Stimulated activated CD4-positive, alpha-beta T cell treated with anti-CD3 and anti-CD28 coated beads, Interleukin-12 subunit alpha, Interleukin-12 subunit beta, amount 100 ng/mL, for 48 hours (primary cell): ENCODE measurements around the gene PARD3.

ENCODE experiments used
- DNase-seq, 3 donors: peaks; one replicate each; pipeline ENCODE4 v3.0.0-alpha.2; 2020; ENCODE audit warnings: low read depth in 2 of 3, low spot score in 1 of 3

Gene PARD3

DNA sequence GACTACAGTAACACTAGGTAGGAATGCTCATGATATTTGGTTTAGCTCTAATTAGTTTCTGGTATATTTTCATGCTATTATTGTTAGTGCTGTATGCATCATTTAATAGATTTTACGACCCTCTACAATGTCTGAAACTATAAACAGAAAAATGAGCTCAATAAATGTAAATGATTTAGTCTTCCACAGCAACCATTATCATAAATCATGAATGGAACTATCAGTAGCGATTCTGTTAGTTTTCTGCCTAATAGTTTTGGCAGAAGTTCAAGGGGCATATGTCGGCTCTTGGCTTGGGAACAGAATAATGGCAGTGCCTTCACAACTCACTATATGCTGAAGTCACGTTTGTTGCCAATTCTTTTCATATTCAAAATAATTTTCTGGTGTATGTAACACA is 494.8 kb downstream of the PARD3 start:
- DNase-seq, result no peak

DNA sequence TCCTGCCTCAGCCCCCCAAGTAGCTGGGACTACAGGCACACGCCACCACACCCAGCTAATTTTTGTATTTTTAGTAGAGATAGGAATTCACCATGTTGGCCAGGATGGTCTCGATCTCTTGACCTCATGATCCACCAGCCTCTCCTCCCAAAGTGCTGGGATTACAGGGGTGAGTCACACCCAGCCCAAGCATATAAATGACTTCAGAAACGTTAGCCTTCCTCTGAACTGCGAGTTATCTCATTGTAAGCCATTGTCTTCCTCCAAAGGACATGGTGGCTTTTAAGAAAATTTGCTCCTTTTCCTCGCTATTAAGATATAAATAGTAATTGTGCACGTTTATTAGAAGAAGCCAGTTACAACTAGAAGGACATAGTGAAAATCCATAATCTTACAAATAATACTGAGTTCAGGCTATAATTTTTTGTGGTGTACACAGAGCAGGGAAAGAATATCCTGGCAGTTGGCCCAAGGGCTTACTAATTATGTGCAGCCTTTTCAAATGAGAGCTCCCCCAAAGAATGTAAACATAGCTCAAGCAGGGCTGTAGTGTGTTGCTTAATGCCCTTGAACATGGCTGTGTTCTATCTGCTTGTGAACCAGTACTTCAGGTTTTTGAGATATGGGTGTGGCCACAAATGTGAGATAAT is 495.8 kb downstream of the PARD3 start:
- DNase-seq, result no peak

DNA sequence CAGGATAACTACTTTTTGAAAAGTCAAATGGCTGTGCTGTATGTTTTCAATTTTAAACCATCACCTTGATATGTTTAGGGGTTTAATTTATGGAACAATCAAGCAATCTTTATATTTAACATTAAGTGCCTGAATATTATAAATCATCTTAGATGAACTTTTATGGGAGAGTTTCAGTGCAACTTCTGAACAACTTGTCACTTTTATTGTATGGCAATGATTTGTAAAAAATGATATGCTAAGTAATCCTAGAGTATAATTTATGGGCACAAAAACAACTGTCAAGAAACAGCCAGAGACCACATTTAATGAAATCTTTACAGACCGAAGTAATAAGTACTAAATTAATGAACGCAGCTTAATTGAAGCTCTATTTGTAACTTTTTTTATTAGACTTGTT is 498.9 kb downstream of the PARD3 start:
- DNase-seq, result no peak

DNA sequence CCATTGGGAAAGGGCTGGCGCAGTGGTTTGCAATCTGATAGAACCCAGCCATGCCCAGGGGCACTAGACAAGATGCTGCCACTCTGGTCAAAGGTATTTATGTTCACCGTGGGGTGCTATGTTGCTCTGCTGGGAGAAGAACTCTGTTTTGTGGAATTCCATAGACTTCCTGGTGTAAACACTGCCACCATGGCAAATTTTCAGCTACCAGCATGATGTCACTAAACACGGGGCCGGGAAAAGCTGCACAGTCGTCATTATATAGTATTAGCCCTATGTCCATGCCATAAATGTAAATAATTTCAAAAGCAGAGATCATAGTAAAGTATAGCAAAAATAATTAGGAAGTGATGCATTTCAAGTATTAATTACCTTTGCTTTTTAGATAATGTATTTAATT is 500.6 kb downstream of the PARD3 start:
- no peak for DNase-seq

DNA sequence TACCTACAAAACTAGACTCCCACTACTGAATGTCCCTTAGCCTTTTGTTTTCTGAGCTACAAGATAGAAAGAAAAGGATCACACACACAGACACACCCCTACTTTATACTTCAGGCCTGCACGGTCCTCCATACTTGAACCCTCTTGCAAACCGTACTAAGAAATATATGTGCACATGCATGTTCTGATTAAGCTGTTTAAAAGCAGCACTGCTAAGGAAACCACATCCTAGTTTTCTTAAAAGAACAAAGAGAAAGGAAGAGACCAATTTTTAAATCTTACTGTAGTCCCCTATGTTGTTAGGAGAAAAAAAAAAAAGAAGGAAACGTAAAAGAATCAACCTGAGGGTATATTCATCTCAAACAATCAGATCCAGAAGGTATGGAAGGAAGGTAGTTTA is 501.2 kb downstream of the PARD3 start:
- DNase-seq, result no peak

DNA sequence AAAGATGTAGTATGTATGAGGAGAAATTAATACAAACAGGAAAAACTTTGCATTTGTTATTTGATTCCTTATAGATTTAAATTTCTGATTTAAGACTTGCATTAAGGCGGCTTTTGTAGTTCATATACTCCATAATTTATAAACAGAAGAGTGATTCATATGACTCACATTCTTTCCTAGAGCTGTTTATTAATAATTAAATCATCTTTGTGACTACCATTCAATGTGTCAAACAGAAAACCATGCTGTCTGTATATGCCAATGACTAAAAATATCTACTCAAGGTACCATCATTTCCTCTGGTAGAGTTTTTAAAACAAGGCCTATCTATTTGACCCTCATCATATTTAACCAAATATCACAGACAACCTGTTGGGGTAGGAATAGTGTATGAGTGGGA is 501.7 kb downstream of the PARD3 start:
- DNase-seq, result no peak

DNA sequence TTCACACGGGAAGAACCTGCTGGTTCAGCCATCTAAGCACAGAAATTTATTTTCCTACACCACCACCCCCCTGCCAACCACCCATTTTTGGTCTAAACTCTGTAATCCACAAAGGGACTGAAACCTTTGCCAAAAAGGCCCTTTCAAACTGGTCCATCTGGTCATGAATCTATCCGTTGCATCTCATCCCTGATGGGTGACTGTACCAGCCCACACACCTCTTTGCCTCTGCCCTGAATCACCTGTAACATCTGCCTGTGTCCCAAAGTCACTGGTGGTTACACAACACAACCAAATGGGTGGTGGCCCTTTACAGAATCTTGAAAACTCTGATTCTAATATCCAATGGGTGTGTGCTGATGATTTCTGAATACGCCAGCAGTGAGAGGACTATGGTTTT is 503.4 kb downstream of the PARD3 start:
- no peak for DNase-seq

DNA sequence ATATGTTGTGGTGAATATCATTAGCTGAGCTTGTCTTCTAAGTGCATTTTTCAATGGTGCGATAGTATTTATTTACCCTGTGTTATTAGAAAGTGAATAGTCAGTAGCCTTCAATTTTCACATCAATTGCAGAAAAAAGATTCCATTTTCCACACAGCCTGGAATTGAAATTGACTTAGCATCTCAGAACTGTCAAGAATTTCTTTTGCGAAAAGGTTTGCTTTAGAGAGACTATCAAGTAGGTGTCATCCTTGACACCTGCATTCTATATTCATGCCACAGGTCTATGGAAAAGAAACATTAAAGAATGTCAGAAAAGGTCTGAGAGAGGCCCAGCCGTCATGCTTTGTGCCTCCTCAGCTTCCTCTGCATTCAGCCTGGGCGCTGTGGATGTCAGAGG is 504.9 kb downstream of the PARD3 start:
- no peak for DNase-seq

DNA sequence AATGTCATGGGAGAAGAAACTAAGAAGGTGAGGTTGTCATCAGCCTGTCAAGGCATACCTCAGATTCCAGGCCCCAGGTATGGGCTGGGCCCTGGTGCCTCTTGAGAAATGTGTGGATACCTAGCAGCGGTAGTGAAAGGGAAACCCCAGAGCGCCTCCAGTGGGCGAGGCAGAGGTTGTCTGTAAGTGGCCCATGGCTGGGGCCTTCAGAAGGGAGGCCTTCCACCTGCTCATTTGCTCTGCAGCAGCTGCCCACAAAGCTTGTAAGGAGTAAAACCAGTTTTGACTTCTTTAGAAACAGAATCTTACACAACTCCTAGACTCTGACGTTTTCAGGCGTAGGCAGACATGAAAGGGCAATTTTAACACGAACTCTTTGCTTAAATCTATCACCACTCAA is 509.9 kb downstream of the PARD3 start:
- DNase-seq, result no peak

DNA sequence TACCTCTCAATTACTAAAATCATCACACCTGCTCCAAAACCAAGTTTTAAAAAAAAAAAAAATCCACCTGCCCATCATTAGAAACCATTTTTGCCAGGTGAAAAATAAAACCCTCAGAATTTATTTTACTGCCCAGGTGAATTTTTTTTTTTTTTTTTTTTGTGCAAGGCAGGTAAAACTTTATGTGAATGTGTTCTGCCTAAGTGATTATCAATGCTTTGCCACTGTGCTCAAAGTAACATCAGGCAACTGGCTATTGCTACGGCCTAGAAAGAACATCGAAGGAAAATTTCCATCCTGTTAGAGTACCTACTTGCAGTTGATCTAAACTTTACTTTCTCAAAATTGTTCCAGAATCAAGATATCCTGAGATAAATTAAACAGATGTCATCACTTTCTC is 512.1 kb downstream of the PARD3 start:
- no peak for DNase-seq

DNA sequence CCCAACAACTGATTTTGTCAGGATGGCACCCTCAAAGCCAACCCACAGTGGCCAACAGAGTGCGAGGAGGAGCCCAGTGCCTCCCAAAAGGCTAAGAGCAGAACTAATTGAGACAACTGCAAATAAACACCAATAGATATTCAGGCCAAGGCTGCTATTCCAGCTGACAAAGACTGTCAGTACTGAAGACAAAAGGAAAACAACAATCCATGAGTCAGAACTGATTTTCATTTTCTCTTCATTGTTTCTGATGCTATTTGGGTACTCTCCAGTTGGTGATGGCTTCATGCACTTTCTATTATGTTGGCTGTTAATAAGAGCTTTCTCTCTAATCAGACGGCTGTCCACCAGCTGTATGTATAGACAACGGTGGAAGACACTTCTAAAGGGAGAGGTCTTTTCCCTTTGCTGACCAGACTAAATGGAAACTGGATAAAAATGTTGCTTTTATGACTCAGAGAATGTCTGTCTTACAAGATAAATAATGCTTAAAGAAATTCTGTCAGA is 515.9 kb downstream of the PARD3 start:
- DNase-seq, result no peak

DNA sequence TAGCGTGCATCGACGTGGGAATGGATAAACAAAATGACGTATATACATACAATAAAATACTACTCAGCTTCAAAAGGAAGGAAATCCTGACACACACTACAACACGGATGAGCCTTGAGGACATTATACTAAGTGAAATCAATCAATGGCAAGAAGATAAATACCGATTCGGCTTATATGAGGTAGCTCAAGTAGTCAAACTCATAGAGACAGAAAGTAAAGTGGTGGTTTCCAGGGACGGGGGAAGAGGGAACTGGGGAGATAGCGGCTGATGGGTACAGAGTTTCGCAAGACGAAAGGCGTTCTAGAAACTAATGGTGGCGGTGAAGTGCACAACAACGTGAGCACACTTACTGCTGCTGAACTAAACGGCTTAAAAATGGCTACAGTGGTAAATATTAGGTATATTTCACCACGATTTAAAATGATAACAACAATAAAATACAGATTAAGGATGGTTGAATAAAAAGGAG is 516.7 kb downstream of the PARD3 start:
- no peak for DNase-seq

DNA sequence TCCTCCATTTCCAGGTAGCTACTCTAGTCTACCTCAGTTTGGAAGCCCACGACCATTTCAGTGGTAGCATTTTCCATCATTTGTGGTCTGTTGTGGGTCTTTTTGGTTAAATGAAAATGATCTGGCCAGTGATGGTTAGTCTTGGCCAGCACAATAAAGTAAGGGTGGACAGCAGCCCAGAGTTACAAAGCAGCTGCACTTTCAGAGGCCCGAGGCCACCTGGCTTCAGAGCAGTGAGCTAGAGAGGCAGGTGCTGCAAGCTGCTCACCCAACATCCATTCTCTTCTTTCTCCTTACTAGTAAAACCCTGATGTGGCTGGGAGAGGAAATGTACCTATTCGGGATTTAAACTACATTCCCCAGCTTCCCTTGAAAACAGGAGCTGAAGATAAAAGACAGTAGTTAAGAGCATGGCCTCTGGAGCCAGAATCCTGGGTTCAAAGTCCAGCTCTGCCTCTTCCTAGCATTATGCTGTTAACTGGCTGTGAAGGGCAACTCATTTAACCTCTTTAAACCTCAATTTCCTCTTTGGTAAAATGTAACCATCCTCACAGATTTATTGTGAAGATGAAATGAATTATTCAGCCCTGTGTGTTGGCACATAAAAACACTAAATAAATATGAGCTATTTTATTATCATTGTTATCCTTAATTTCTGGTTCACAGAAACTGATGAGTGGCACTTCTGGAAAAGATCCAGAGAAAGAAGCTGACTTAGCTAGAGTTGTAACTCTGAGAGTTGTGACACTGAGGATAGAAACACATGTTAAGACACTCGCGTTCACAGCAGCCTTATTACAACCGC is 517.4 kb downstream of the PARD3 start:
- no peak for DNase-seq

DNA sequence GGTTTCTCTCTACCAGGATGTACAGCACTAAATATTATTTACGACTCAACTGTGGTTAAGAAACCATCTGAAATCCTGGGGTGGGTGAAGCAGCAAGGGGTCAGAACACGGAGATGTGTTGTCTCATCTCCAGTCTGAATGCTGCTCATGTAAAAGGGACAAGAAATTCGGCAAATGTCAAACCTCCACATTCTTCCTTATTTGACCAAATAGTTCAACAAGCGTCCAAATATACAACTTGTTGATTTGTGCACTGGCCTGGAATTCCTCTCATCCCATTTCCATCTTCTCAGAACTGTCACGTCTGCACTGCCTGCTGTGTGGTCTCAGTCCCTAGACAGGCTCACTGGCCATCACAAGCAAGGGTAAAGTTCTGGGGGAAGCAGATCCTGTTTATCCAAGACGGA is 520.0 kb downstream of the PARD3 start:
- no peak for DNase-seq

DNA sequence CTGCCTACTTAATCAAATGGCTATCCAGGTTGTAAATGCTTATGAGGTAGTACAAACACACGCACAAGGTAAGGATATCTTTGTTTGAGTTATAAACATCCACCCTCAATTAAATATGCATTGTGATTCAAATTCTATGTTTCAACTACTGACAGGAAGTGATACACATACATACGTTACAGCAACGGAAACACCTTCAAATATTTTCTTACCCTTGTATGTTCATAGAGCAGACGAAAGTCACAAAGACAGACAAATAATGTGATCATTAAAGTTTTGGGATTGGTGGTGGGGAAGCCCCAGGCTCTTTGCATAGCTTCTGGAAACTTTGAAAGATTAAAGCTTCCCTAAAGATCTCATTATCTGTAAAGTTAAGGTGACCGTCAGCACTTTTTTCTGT is 521.0 kb downstream of the PARD3 start:
- no peak for DNase-seq

DNA sequence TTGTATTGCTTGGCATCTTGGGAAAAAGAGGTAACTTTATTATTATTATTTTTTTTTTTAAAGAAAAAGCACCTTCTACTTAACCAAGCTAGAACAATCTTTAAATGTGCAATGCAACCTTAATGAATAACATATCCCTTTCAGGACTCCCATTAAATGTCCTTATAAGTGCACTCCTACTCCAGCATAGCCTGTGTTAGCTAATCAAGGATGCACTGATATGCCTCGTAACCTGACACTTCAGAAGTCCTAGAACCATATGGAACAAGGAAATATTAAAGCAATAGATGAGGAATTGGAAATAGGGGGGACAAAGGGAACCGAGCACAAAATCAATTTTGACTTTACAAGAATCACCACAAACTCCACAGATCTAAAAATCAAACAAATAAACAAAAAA is 522.4 kb downstream of the PARD3 start:
- DNase-seq, result no peak

DNA sequence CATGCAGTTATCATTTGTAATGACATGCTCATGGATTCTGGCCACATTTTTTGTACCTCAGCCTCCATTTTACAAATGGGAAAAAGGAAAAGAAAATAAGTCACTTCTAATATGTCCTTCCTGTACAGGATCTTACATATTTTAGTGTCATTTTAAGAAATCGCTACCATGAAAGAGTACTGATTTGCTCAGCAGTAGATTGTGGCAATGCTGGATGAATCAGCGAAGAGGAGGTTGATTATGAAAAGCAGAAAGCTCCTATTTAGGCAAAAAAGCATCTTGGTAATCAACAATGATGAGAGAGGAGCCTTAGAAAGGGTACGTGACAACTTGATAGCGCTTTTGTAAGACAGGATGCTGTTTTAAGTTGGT is 522.9 kb downstream of the PARD3 start:
- no peak for DNase-seq

DNA sequence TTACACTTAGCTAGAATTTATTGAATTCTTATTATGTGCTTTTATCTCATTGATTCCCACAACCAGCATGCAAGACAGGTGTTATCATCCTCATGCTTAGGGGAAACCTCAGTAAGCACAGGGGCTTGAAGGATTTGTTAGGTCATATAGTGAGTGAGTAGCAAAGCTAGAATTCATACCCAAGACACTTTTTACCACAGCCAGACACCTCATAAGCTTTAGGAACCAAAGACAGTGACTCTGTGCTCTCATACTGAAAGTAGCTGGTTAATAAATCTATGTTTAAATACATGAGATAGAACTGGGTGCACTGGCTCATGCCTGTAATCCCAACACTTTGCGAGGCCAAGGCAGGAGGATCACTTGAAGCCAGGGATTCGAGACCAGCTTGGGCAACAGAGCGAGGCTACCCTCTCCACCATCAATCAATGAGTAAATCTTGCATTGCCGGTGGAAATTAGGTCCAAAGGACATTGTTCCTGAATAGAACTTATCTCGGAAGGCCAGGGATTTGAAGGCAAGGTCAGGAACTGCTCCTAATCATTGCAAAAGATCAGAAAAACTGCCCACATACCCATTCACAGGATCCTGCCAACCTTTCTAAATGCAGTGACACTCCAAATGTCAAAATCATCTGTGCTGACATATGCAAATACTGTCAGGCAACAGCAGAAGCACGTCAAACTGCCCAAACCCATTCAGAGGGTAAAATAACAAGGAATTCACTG is 523.5 kb downstream of the PARD3 start:
- DNase-seq, result no peak

DNA sequence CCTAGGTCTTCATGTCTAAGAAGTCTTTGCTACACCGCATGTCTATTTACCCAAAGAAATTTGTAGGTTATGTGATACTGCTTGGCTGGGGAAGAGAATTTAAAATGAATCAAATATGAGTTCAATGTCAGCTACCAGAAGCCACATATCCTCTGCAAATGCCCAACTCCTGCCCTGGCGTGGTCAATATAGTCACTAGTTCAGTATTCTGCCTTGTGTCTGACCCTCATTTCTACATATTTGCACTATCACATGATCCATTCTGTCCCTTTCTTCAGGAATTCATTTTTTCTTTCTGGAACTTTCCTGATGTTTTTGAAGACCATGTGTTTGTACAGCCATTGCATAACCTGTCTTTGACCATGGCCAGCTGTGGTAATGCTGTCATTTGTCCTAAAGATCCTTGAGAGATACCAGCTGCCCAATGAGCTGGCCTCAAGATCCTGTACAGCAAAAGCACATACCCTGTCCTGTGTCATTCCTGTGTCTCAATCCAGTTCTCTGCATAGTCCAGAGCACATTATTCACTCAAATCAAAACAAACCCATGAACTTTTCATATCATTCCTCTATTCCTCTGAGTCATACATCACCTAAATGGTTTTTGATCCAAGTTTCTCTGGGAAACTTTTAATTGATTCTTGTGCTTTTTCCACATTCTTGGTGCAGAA is 524.5 kb downstream of the PARD3 start:
- DNase-seq, result no peak

DNA sequence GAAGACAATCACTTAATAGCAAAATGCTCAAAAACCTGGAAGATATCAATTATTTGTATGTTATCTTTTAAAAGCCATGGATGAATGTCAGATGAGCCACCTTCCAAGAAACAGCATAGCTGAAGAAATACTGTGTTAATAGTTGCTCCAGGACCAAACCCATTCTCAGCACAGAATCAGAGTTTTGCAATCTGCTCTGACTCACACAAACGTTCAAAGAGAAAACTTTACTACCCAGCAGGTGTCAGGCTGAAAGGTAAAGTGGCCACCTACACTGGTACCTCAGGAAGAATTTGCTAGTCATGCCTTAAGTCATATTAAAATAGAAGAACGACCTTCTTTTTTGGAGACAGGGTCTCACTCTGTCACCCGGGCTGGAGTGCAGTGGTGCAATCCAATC is 526.5 kb downstream of the PARD3 start:
- no peak for DNase-seq

DNA sequence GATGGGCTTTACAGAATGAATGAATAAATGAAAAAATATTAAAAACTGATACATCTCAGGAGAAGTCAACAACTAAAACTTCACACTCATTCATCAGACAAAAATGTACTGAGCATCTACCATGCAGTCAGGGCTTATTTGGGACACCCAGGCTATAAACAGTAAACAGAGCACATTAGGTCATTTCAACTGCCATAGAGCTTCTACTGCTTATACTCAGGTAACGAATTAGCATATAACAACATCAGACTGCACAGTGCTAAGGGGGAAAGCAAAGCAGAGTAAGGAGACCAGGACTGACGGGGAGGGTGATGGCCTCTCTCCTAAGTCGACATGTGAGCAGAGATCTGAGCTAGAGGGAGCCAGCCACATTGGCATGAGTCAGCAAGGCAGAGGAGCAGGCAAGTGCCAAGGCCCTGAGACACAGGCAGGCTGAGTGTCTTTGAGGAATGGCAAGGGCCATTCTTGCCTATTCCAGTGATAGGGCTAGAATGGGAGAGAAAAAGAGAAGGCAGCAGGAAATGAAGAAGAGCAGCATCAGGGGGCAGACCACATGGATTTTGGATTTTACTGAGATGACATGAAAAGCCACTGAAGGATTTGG is 528.9 kb downstream of the PARD3 start:
- DNase-seq, result no peak
